Measurements from ENCODE around the gene CTR9. TPM values are rescaled to one million over a fixed set of nuclear protein-coding genes. Genes with fewer than 3 reads are reported as not detected.

Gene CTR9
- total and polyA plus RNA-seq, 2 of the 8 experiments (the other 6 are each of a cell fraction or from before 2014, with no cell fraction given), result 6.1 to 37.7 TPM

GRCh38 chr11:10803676-10804075, 52.6 kb downstream of the CTR9 start (continued):
- TF ChIP-seq CHD7 (IDR thresholded peaks at IDR 0.05; ENCODE audit: insufficient replicate concordance, low read length) (no peak), POLR2A (IDR thresholded peaks at IDR 0.05; ENCODE audit: control extremely low read depth in 1 of 2, low read depth in 2 of 2, low read length in 2 of 2) (no peak), EP300 (IDR thresholded peaks at IDR 0.05; ENCODE audit: borderline replicate concordance in 1 of 2, low read depth in 2 of 2, low read length in 2 of 2) (no peak), CREB1 (IDR thresholded peaks at IDR 0.05) (no peak), CBX8 (IDR thresholded peaks at IDR 0.05; ENCODE audit: borderline replicate concordance, low read depth, low read length) (no peak), TAF1 (IDR thresholded peaks at IDR 0.05; ENCODE audit: low read depth, low read length) (no peak), CTCF (IDR thresholded peaks at IDR 0.05; ENCODE audit: control extremely low read depth in 1 of 3, insufficient read depth in 1 of 3, low read depth in 1 of 3, low read length in 3 of 3) (no peak), USF2 (IDR thresholded peaks at IDR 0.05; ENCODE audit: low read length) (no peak)

Data from H1 (cell line).